ENCODE results near the gene NMBR.
"Not testable (repeated sequence)": the region's sequence is repeated elsewhere in the genome, so short reads cannot be mapped to it uniquely, and the experiment has no call there.

NMBR gene

GRCh38 chr6:142112451-142113061, 34.4 kb downstream of the NMBR start:
- no peaks in the 10 kb centered on the region for H3K9me3 ChIP-seq (ENCODE audit: control insufficient read depth, insufficient read depth, low read length)
- H3K27ac ChIP-seq (ENCODE audit: low read depth, low read length), result no peak overlapping the region
- no peaks in the 10 kb centered on the region for H3K36me3 ChIP-seq (ENCODE audit: control insufficient read depth, insufficient read depth, low read length)
- no peaks in the 10 kb centered on the region for H3K27me3 ChIP-seq (ENCODE audit: control insufficient read depth, insufficient read depth, low read length)
- no peak overlapping the region for H3K9ac ChIP-seq (ENCODE audit: low read depth, low read length)
- no peak overlapping the region for H3K4me3 ChIP-seq (ENCODE audit: low read depth, low read length)
- no peaks in the 10 kb centered on the region; the same call in 1 of the 2 replicates for H3K4me1 ChIP-seq (ENCODE audit: control insufficient read depth, insufficient read depth, low read length)

GRCh38 chr6:142110820-142111219, 36.1 kb downstream of the NMBR start:
- not testable (repeated sequence) for H3K9me3 ChIP-seq (ENCODE audit: control insufficient read depth, insufficient read depth, low read length); H3K4me3 ChIP-seq (ENCODE audit: low read depth, low read length); H3K9ac ChIP-seq (ENCODE audit: low read depth, low read length); H3K36me3 ChIP-seq (ENCODE audit: control insufficient read depth, insufficient read depth, low read length); H3K27ac ChIP-seq (ENCODE audit: low read depth, low read length); H3K27me3 ChIP-seq (ENCODE audit: control insufficient read depth, insufficient read depth, low read length); H3K4me1 ChIP-seq (ENCODE audit: control insufficient read depth, insufficient read depth, low read length)

GRCh38 chr6:142104820-142105219, 42.1 kb downstream of the NMBR start:
- not testable (repeated sequence) for H3K36me3 ChIP-seq (ENCODE audit: control insufficient read depth, insufficient read depth, low read length)

GRCh38 chr6:142088858-142089216, 58.1 kb downstream of the NMBR start:
- Histone ChIP-seq H3K4me1 (ENCODE audit: control insufficient read depth, insufficient read depth, low read length) (no peaks in the 10 kb centered on the region), H3K36me3 (ENCODE audit: control insufficient read depth, insufficient read depth, low read length) (no peaks in the 10 kb centered on the region), H3K4me3 (ENCODE audit: low read depth, low read length) (peak overlapping the region; percentile 62), H3K9me3 (ENCODE audit: control insufficient read depth, insufficient read depth, low read length) (no peaks in the 10 kb centered on the region), H3K9ac (ENCODE audit: low read depth, low read length) (no peak overlapping the region), H3K27me3 (ENCODE audit: control insufficient read depth, insufficient read depth, low read length) (peaks cover 19% of the 10 kb centered on the region), H3K27ac (ENCODE audit: low read depth, low read length) (no peak overlapping the region)

More at GRCh38 chr6:142104820-142105219, 42.1 kb downstream of the NMBR start:
- not testable (repeated sequence) for H3K27me3 ChIP-seq (ENCODE audit: control insufficient read depth, insufficient read depth, low read length); H3K27ac ChIP-seq (ENCODE audit: low read depth, low read length); H3K9me3 ChIP-seq (ENCODE audit: control insufficient read depth, insufficient read depth, low read length); H3K9ac ChIP-seq (ENCODE audit: low read depth, low read length); H3K4me3 ChIP-seq (ENCODE audit: low read depth, low read length); H3K4me1 ChIP-seq (ENCODE audit: control insufficient read depth, insufficient read depth, low read length)

GRCh38 chr6:142087950-142088857, 58.7 kb downstream of the NMBR start:
- no peaks in the 10 kb centered on the region for H3K36me3 ChIP-seq (ENCODE audit: control insufficient read depth, insufficient read depth, low read length)
- peaks cover 19% of the 10 kb centered on the region for H3K27me3 ChIP-seq (ENCODE audit: control insufficient read depth, insufficient read depth, low read length)
- H3K9ac ChIP-seq (ENCODE audit: low read depth, low read length), result no peak overlapping the region
- H3K27ac ChIP-seq (ENCODE audit: low read depth, low read length), result no peak overlapping the region
- no peaks in the 10 kb centered on the region for H3K9me3 ChIP-seq (ENCODE audit: control insufficient read depth, insufficient read depth, low read length)
- H3K4me3 ChIP-seq (ENCODE audit: low read depth, low read length), result peak overlapping the region; percentile 62
- no peaks in the 10 kb centered on the region for H3K4me1 ChIP-seq (ENCODE audit: control insufficient read depth, insufficient read depth, low read length)

- peaks cover 4% of the 10 kb centered on the region; the same call in 1 of the 2 replicates for H3K4me1 ChIP-seq (ENCODE audit: control insufficient read depth, insufficient read depth, low read length)
- H3K4me3 ChIP-seq (ENCODE audit: low read depth, low read length), result no peak overlapping the region
- no peaks in the 10 kb centered on the region for H3K27me3 ChIP-seq (ENCODE audit: control insufficient read depth, insufficient read depth, low read length)
- no peak overlapping the region for H3K9ac ChIP-seq (ENCODE audit: low read depth, low read length)
- H3K9me3 ChIP-seq (ENCODE audit: control insufficient read depth, insufficient read depth, low read length), result no peaks in the 10 kb centered on the region
- no peaks in the 10 kb centered on the region for H3K36me3 ChIP-seq (ENCODE audit: control insufficient read depth, insufficient read depth, low read length)
- H3K27ac ChIP-seq (ENCODE audit: low read depth, low read length), result no peak overlapping the region
Measured at GRCh38 chr6:142079130-142079529, 67.8 kb downstream of the NMBR start.

GRCh38 chr6:142075516-142076101, 71.3 kb downstream of the NMBR start:
- Histone ChIP-seq H3K9ac (ENCODE audit: low read depth, low read length) (no peak overlapping the region), H3K27ac (ENCODE audit: low read depth, low read length) (no peak overlapping the region)

GRCh38 chr6:142074516-142074915, 72.4 kb downstream of the NMBR start:
- Histone ChIP-seq H3K9ac (ENCODE audit: low read depth, low read length) (no peak overlapping the region), H3K27ac (ENCODE audit: low read depth, low read length) (no peak overlapping the region), H3K9me3 (ENCODE audit: control insufficient read depth, insufficient read depth, low read length) (no peaks in the 10 kb centered on the region), H3K27me3 (ENCODE audit: control insufficient read depth, insufficient read depth, low read length) (no peaks in the 10 kb centered on the region), H3K36me3 (ENCODE audit: control insufficient read depth, insufficient read depth, low read length) (no peaks in the 10 kb centered on the region), H3K4me1 (ENCODE audit: control insufficient read depth, insufficient read depth, low read length) (peaks cover 4% of the 10 kb centered on the region; the same call in 1 of the 2 replicates), H3K4me3 (ENCODE audit: low read depth, low read length) (no peak overlapping the region)

More at GRCh38 chr6:142075516-142076101, 71.3 kb downstream of the NMBR start:
- Histone ChIP-seq H3K36me3 (ENCODE audit: control insufficient read depth, insufficient read depth, low read length) (no peaks in the 10 kb centered on the region), H3K9me3 (ENCODE audit: control insufficient read depth, insufficient read depth, low read length) (no peaks in the 10 kb centered on the region), H3K4me3 (ENCODE audit: low read depth, low read length) (no peak overlapping the region), H3K4me1 (ENCODE audit: control insufficient read depth, insufficient read depth, low read length) (peaks cover 4% of the 10 kb centered on the region; the same call in 1 of the 2 replicates), H3K27me3 (ENCODE audit: control insufficient read depth, insufficient read depth, low read length) (no peaks in the 10 kb centered on the region)

GRCh38 chr6:142071981-142072380, 74.9 kb downstream of the NMBR start:
- Histone ChIP-seq H3K36me3 (ENCODE audit: control insufficient read depth, insufficient read depth, low read length) (no peaks in the 10 kb centered on the region), H3K9ac (ENCODE audit: low read depth, low read length) (no peak overlapping the region), H3K27ac (ENCODE audit: low read depth, low read length) (no peak overlapping the region), H3K9me3 (ENCODE audit: control insufficient read depth, insufficient read depth, low read length) (no peaks in the 10 kb centered on the region), H3K4me1 (ENCODE audit: control insufficient read depth, insufficient read depth, low read length) (peaks cover 4% of the 10 kb centered on the region; the same call in 1 of the 2 replicates), H3K27me3 (ENCODE audit: control insufficient read depth, insufficient read depth, low read length) (no peaks in the 10 kb centered on the region), H3K4me3 (ENCODE audit: low read depth, low read length) (no peak overlapping the region)

- Histone ChIP-seq H3K9me3 (ENCODE audit: control insufficient read depth, insufficient read depth, low read length) (no peaks in the 10 kb centered on the region), H3K27ac (ENCODE audit: low read depth, low read length) (no peak overlapping the region), H3K36me3 (ENCODE audit: control insufficient read depth, insufficient read depth, low read length) (no peaks in the 10 kb centered on the region), H3K9ac (ENCODE audit: low read depth, low read length) (no peak overlapping the region), H3K4me3 (ENCODE audit: low read depth, low read length) (no peak overlapping the region), H3K27me3 (ENCODE audit: control insufficient read depth, insufficient read depth, low read length) (no peaks in the 10 kb centered on the region), H3K4me1 (ENCODE audit: control insufficient read depth, insufficient read depth, low read length) (no peaks in the 10 kb centered on the region)
Measured at GRCh38 chr6:142068416-142068815, 78.5 kb downstream of the NMBR start.

GRCh38 chr6:142062861-142063260, 84.1 kb downstream of the NMBR start:
- H3K27ac ChIP-seq (ENCODE audit: low read depth, low read length); H3K9ac ChIP-seq (ENCODE audit: low read depth, low read length); H3K4me1 ChIP-seq (ENCODE audit: control insufficient read depth, insufficient read depth, low read length); H3K4me3 ChIP-seq (ENCODE audit: low read depth, low read length); H3K9me3 ChIP-seq (ENCODE audit: control insufficient read depth, insufficient read depth, low read length); H3K36me3 ChIP-seq (ENCODE audit: control insufficient read depth, insufficient read depth, low read length); H3K27me3 ChIP-seq (ENCODE audit: control insufficient read depth, insufficient read depth, low read length): not testable (repeated sequence)
